Measurements from ENCODE around the gene SST. TPM values are rescaled to one million over a fixed set of nuclear protein-coding genes. Genes with fewer than 3 reads are reported as not detected.

Gene SST
- polyA plus RNA-seq, 3 donors, result not detected

- Histone ChIP-seq H3K4me1 (ENCODE audit: control insufficient read depth in 1 of 2, insufficient read depth in 2 of 2, low read length in 2 of 2) (no peaks in the 10 kb centered on the region), H3K9ac (ENCODE audit: insufficient read depth, low read length, poor library complexity, severe bottlenecking) (no peak overlapping the region), H2AFZ (ENCODE audit: insufficient read depth, low read depth, low read length, poor library complexity, severe bottlenecking) (no peak overlapping the region), H3K27me3 (ENCODE audit: control insufficient read depth in 2 of 2, insufficient read depth in 2 of 2, low read length in 2 of 2) (peaks cover 0 to 2% of the 10 kb centered on the region in 2 donors), H3K36me3 (replicated peaks in 1 of 2; ENCODE audit: control insufficient read depth in 1 of 2, insufficient read depth in 2 of 2, low read length in 2 of 2) (no peaks in the 10 kb centered on the region), H4K20me1 (ENCODE audit: insufficient read depth, low read length) (no peaks in the 10 kb centered on the region), H3K79me2 (ENCODE audit: insufficient read depth, low read length) (no peaks in the 10 kb centered on the region), H3K4me2 (replicated peaks; ENCODE audit: extremely low read depth, low read length, poor library complexity, severe bottlenecking) (no peak overlapping the region), H3K27ac (ENCODE audit: low read depth in 1 of 2, low read length in 2 of 2) (no peak overlapping the region), H3K4me3 (replicated peaks in 1 of 3; ENCODE audit: low read depth in 2 of 3, low read length in 3 of 3) (no peak overlapping the region), H3K9me3 (replicated peaks in 1 of 2; ENCODE audit: control insufficient read depth in 1 of 2, insufficient read depth in 1 of 2, low read length in 2 of 2) (no peaks in the 10 kb centered on the region)
- DNase-seq, result no peak
- no peak for TF ChIP-seq CTCF (IDR thresholded peaks at IDR 0.05)
- Mint-ChIP-seq H3K27me3 (ENCODE audit: low read depth in 3 of 3) (peaks cover 0 to 16% (median 15%) of the 10 kb centered on the region in 3 donors), H3K4me1 (no peaks in the 10 kb centered on the region), H3K9me3 (peaks cover 0 to 6% (median 0%) of the 10 kb centered on the region in 7 donors), H3K27ac (no peak overlapping the region), H3K4me3 (no peak overlapping the region), H3K36me3 (no peaks in the 10 kb centered on the region)
- intact Hi-C loops (cut with micrococcal nuclease), result no loop called here
- 91% methylated on average over 2 of the region's 2 CpGs for WGBS (ENCODE audit: insufficient coverage)
Observed at GRCh38 chr3:187640569-187641059, 29.6 kb downstream of the SST start.

GRCh38 chr3:187639927-187640568 lies 30.1 kb downstream of the SST start:
- no peaks in the 10 kb centered on the region for H3K79me2 ChIP-seq (ENCODE audit: insufficient read depth, low read length)
- peaks cover 0 to 6% (median 4%) of the 10 kb centered on the region in 7 donors for H3K9me3 Mint-ChIP-seq

More at GRCh38 chr3:187639927-187640568, 30.1 kb downstream of the SST start:
- DNase-seq, result no peak
- H3K36me3 ChIP-seq (replicated peaks in 1 of 2; ENCODE audit: control insufficient read depth in 1 of 2, insufficient read depth in 2 of 2, low read length in 2 of 2), result no peaks in the 10 kb centered on the region
- Mint-ChIP-seq H3K27ac (no peak overlapping the region), H3K36me3 (no peaks in the 10 kb centered on the region), H3K4me3 (no peak overlapping the region), H3K27me3 (ENCODE audit: low read depth in 3 of 3) (peaks cover 0 to 15% (median 14%) of the 10 kb centered on the region in 3 donors), H3K4me1 (no peaks in the 10 kb centered on the region)
- H3K27me3 ChIP-seq (ENCODE audit: control insufficient read depth in 2 of 2, insufficient read depth in 2 of 2, low read length in 2 of 2), result peaks cover 0 to 2% of the 10 kb centered on the region in 2 donors
- no peaks in the 10 kb centered on the region for H3K4me1 ChIP-seq (ENCODE audit: control insufficient read depth in 1 of 2, insufficient read depth in 2 of 2, low read length in 2 of 2)
- no peak overlapping the region for H3K9ac ChIP-seq (ENCODE audit: insufficient read depth, low read length, poor library complexity, severe bottlenecking)
- intact Hi-C loops (cut with micrococcal nuclease), result no loop called here
- H4K20me1 ChIP-seq (ENCODE audit: insufficient read depth, low read length), result no peaks in the 10 kb centered on the region
- H2AFZ ChIP-seq (ENCODE audit: insufficient read depth, low read depth, low read length, poor library complexity, severe bottlenecking), result no peak overlapping the region
- H3K9me3 ChIP-seq (replicated peaks in 1 of 2; ENCODE audit: control insufficient read depth in 1 of 2, insufficient read depth in 1 of 2, low read length in 2 of 2), result no peaks in the 10 kb centered on the region
- no peak overlapping the region for H3K27ac ChIP-seq (ENCODE audit: low read depth in 1 of 2, low read length in 2 of 2)
- no peak overlapping the region for H3K4me2 ChIP-seq (replicated peaks; ENCODE audit: extremely low read depth, low read length, poor library complexity, severe bottlenecking)
- 94% methylated on average over 2 of the region's 5 CpGs for WGBS (ENCODE audit: insufficient coverage)
- no peak overlapping the region for H3K4me3 ChIP-seq (replicated peaks in 1 of 3; ENCODE audit: low read depth in 2 of 3, low read length in 3 of 3)
- no peak for TF ChIP-seq CTCF (IDR thresholded peaks at IDR 0.05)
